Keratinocyte (primary cell): ENCODE data around the gene ANGPTL4. TPM values are rescaled to one million over a fixed set of nuclear protein-coding genes. Genes with fewer than 3 reads are reported as not detected.
"Not testable (repeated sequence)": the region's sequence is repeated elsewhere in the genome, so short reads cannot be mapped to it uniquely, and the experiment has no call there.

ENCODE experiments used
- DNase-seq: peaks from one replicate; pipeline ENCODE4 v3.0.0-alpha.2; 2011; ENCODE audit warnings: low read depth, missing footprints, low spot score
- FAIRE-seq: peaks from 2 replicates; lab custom pipeline; 2011; peaks lifted over from hg19 to GRCh38; lab: Jason Lieb, UNC
- H2AFZ ChIP-seq: 2 replicates; pipeline ENCODE4 v1.6.0; 2012; ENCODE audit warnings: low read length, control low read depth, inconsistent platforms; ENCODE audit not compliant: control insufficient read depth
- H3K27ac ChIP-seq: 2 replicates; pipeline ENCODE4 v1.5.1; 2011; ENCODE audit warnings: low read length; ENCODE audit not compliant: control insufficient read depth, insufficient read depth
- H3K27me3 ChIP-seq: 3 replicates; pipeline ENCODE4 v1.6.0; 2011; ENCODE audit warnings: low read length; ENCODE audit not compliant: control insufficient read depth, insufficient read depth; ENCODE audit errors: extremely low read depth
- H3K36me3 ChIP-seq, 2 experiments: 2 replicates in 1 of 2; 3 replicates in 1 of 2; pipeline ENCODE4 v1.5.1; 2011; ENCODE audit warnings: low read length in 2 of 2, mild to moderate bottlenecking in 1 of 2; ENCODE audit not compliant: control insufficient read depth in 2 of 2, insufficient read depth in 2 of 2; ENCODE audit errors: extremely low read depth in 1 of 2
- H3K4me1 ChIP-seq: 3 replicates; pipeline ENCODE4 v1.5.1; 2011; ENCODE audit warnings: low read length; ENCODE audit not compliant: control insufficient read depth, insufficient read depth; ENCODE audit errors: extremely low read depth
- H3K4me2 ChIP-seq: 3 replicates; pipeline ENCODE4 v1.6.0; 2011; ENCODE audit warnings: low read depth, low read length; ENCODE audit not compliant: control insufficient read depth, insufficient read depth; ENCODE audit errors: extremely low read depth
- H3K4me3 ChIP-seq, 3 experiments: fragments of 200-600 bp in 1 of 3; sonication (generic) in 1 of 3; 2 replicates in 2 of 3; 3 replicates in 1 of 3; pipeline ENCODE4 v1.5.1; 2011 to 2016; ENCODE audit warnings: low read length in 3 of 3, mild to moderate bottlenecking in 3 of 3, control low read depth in 2 of 3, inconsistent platforms in 1 of 3, low read depth in 1 of 3, mixed read lengths in 1 of 3, mixed run types in 1 of 3, moderate library complexity in 1 of 3; ENCODE audit not compliant: control insufficient read depth in 2 of 3, insufficient read depth in 2 of 3; ENCODE audit errors: extremely low read depth in 1 of 3
- H3K79me2 ChIP-seq: 2 replicates; pipeline ENCODE4 v1.6.0; 2012; ENCODE audit warnings: low read length; ENCODE audit not compliant: control insufficient read depth, insufficient read depth
- H3K9ac ChIP-seq: 3 replicates; pipeline ENCODE4 v1.6.0; 2011; ENCODE audit warnings: low read length; ENCODE audit not compliant: control insufficient read depth, insufficient read depth; ENCODE audit errors: extremely low read depth
- H3K9me1 ChIP-seq: 3 replicates; pipeline ENCODE4 v1.6.0; 2011; ENCODE audit warnings: low read length; ENCODE audit not compliant: control insufficient read depth, insufficient read depth; ENCODE audit errors: extremely low read depth
- H3K9me3 ChIP-seq: 2 replicates; pipeline ENCODE4 v1.5.1; 2012; ENCODE audit warnings: low read depth, low read length; ENCODE audit not compliant: control insufficient read depth
- H4K20me1 ChIP-seq: 3 replicates; pipeline ENCODE4 v1.6.0; 2011; ENCODE audit warnings: low read length; ENCODE audit not compliant: control insufficient read depth, insufficient read depth; ENCODE audit errors: extremely low read depth
- CTCF ChIP-seq, 3 experiments: IDR thresholded peaks in 1 of 3; conservative IDR thresholded peaks in 1 of 3; optimal IDR thresholded peaks in 1 of 3; 2 replicates in 2 of 3; 3 replicates in 1 of 3; pipeline versions ENCODE3 to v1.5.1; 2011; ENCODE audit warnings: low read length in 3 of 3, mild to moderate bottlenecking in 3 of 3, moderate library complexity in 2 of 3, control low read depth in 1 of 3, inconsistent platforms in 1 of 3; ENCODE audit not compliant: insufficient read depth in 2 of 3; ENCODE audit errors: extremely low read depth in 1 of 3
- EZH2 ChIP-seq: IDR thresholded peaks from one replicate; pipeline ENCODE4 v1.6.1; 2012; ENCODE audit warnings: inconsistent platforms, mild to moderate bottlenecking, low read length, moderate library complexity
- dilution Hi-C: fragments of 300-500 bp; cut with MboI; formaldehyde crosslinking; loops from one replicate; pipeline ENCODE4 v1.7.0; 2020; ENCODE audit warnings: low sequenced_read_pairs; ENCODE audit not compliant: extremely low pct_ligation_motif_present
- polyA plus RNA-seq, 5 experiments: library from polyadenylated mRNA; depleted of rRNA in 3 of 5; stranded (reverse) in 3 of 5; stranded (forward) in 1 of 5; unstranded in 1 of 5; fragments of >200 nt; gene quantifications; 1 replicate in 1 of 5; 2 replicates in 3 of 5; 3 replicates in 1 of 5; pipeline versions ENCODE4 v1.2.1 to v1.2.3, GENCODE V29; 2011 to 2012; ENCODE audit warnings: missing spikeins in 2 of 5, low read depth in 1 of 5, low replicate concordance in 1 of 5

Gene ANGPTL4
- polyA plus RNA-seq, 1 donor (not counting 4 experiments of a cell fraction or from before 2014, with no cell fraction given) = 102 TPM

DNA sequence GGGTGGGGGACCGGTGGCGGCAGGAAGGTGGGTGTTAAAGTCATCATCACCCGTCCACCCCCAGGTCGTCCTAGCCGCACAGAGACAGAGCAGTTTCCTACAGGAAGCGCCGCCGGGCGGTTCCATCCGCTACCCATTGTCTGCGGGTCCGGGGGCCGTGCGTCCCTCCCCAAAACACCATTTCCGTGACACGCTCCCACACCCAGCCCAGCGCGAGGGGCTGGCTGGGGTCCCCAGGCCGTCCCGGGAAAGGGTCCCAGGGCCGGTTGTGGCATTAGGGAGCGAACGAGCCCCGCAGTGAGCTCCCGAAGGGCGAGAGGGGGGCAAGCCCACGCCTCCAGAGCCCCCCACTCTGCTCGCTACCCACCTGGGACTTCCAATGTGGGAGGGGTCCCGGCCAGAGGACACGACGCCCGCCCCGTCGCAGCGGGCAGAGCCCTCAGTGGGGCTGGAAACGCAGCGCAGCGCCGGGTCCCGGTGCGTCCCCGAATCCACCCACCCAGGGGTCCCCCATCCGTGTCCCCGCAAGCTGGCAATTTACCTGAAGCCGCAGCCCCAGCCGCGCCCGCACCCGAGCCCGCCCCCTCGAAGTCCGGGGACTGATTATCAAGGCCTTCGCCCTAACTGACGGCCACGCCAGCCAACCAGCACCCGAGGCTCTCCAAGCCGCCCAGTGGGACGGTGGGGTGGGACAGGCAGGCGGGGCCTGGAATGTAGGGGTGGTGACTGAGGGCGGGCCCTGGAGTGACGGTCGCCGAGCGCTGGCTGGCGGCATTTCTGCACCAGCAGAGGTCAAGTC is 21.1 kb upstream of the ANGPTL4 start, which contains the start of gene KANK3:
TSS of gene KANK3 (minus strand) at position 579 of the 799 bp plus-strand sequence. CDS start 5,434 bp downstream, outside the sequence.
- peak; percentile 57 for FAIRE-seq
- no peaks in the 10 kb centered on the region for H3K9me1 ChIP-seq
- dilution Hi-C loops = no loop called here
- peaks cover 8% of the 10 kb centered on the region for H3K27me3 ChIP-seq
- no peaks in the 10 kb centered on the region for H3K4me1 ChIP-seq
- no peaks in the 10 kb centered on the region for H3K79me2 ChIP-seq
- H3K4me3 ChIP-seq = peak within 1 kb of the TSS; percentile 29 to 40 (median 38)
- H3K27ac ChIP-seq = no peak within 1 kb of the TSS
- H3K9me3 ChIP-seq = no peaks in the 10 kb centered on the region
- TF ChIP-seq EZH2 (no peak), CTCF (optimal IDR thresholded peaks at IDR 0.05 in 1 of 3, IDR thresholded peaks at IDR 0.05 in 1 of 3, conservative IDR thresholded peaks at IDR 0.05 in 1 of 3; ENCODE audit: extremely low read depth in 1 of 3, insufficient read depth in 2 of 3, low read length in 3 of 3) (no peak)
- H3K4me2 ChIP-seq = peak within 1 kb of the TSS; percentile 15
- H4K20me1 ChIP-seq = no peaks in the 10 kb centered on the region
- no peaks in the 10 kb centered on the region for H3K36me3 ChIP-seq
- H2AFZ ChIP-seq = peak within 1 kb of the TSS; percentile 26
- peak; percentile 78 for DNase-seq
- H3K9ac ChIP-seq = no peak within 1 kb of the TSS

- H3K9me3 ChIP-seq = no peaks in the 10 kb centered on the region
- H4K20me1 ChIP-seq = no peaks in the 10 kb centered on the region
- peak overlapping the region; percentile 15 for H3K4me2 ChIP-seq
- no peaks in the 10 kb centered on the region for H3K79me2 ChIP-seq
- H3K36me3 ChIP-seq = no peaks in the 10 kb centered on the region
- no peaks in the 10 kb centered on the region for H3K9me1 ChIP-seq
- H3K27ac ChIP-seq = no peak overlapping the region
- TF ChIP-seq EZH2 = no peak
- no peak for TF ChIP-seq CTCF (optimal IDR thresholded peaks at IDR 0.05 in 1 of 3, IDR thresholded peaks at IDR 0.05 in 1 of 3, conservative IDR thresholded peaks at IDR 0.05 in 1 of 3; ENCODE audit: extremely low read depth in 1 of 3, insufficient read depth in 2 of 3, low read length in 3 of 3)
- no peaks in the 10 kb centered on the region for H3K4me1 ChIP-seq
- dilution Hi-C loops = no loop called here
- no peak for FAIRE-seq
- H3K27me3 ChIP-seq = peaks cover 8% of the 10 kb centered on the region
- H3K4me3 ChIP-seq = peak overlapping the region in 1 of 3 experiments; percentile 29
- no peak for DNase-seq
- H3K9ac ChIP-seq = no peak overlapping the region
- no peak overlapping the region for H2AFZ ChIP-seq
Measured at GRCh38 chr19:8343483-8343844, 20.5 kb upstream of the ANGPTL4 start.

DNA sequence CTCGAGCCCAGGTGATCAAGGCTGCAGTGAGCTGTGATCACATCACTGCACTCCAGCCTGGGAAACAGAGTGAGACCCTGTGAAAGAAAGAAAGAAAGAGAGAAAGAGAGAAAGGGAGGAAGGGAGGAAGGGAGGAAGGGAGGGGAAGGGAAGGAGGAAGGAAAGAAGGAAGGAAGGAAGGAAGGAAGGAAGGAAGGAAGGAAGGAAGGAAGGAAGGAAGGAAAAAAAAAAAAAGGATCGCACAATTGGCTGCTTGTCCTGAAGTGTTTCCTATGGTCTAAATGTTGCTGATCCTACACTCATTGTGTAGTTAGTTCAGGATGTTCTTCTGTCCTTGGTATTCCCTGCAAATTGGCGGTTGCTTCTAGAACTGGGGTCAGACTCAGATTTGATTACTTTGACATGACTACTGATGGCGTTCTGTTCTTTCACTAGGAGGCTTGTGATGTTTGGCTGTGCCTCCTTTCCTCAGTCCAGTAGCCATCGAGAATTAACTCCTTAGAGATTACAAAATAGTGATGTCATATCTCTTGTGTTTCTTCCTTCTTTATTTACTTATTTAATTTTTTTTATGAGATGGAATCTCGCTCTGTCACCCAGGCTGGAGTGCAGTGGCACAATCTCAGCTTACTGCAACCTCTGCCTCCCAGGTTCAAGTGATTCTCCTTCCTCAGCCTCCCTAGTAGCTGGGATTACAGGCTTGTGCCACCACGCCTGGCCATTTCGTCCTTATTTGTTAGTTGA is 14.2 kb upstream of the ANGPTL4 start:
- H3K27me3 ChIP-seq, H4K20me1 ChIP-seq, dilution Hi-C loops, FAIRE-seq, H3K79me2 ChIP-seq, H3K4me1 ChIP-seq, H3K27ac ChIP-seq, H3K9ac ChIP-seq, H3K4me2 ChIP-seq, H3K9me3 ChIP-seq, H3K9me1 ChIP-seq, H2AFZ ChIP-seq, H3K4me3 ChIP-seq, H3K36me3 ChIP-seq, DNase-seq: not testable (repeated sequence)
